Measurements from ENCODE around the gene DNAI4.

GRCh38 chr1:66770694-66771093 lies 154.0 kb downstream of the DNAI4 start:
- TF ChIP-seq CTCF (IDR thresholded peaks at IDR 0.05), result no peak
- TF ChIP-seq POLR2A (IDR thresholded peaks at IDR 0.05), result no peak
